Tibial nerve (tissue), 4 donors: ENCODE measurements around the gene CACNA1G.

Experiments
- CTCF ChIP-seq, 5 experiments: fragments of 200-600 bp in 3 of 5; fragments of 450-650 bp in 2 of 5; sonication (generic) in 3 of 5; IDR thresholded peaks; one replicate each; pipeline ENCODE4 v1.5.1; 2016 to 2019; ENCODE audit warnings: antibody characterized with exemption in 5 of 5, mild to moderate bottlenecking in 3 of 5, moderate library complexity in 2 of 5
- EP300 ChIP-seq, 2 donors: sonication (generic); formaldehyde crosslinking; IDR thresholded peaks; one replicate each; pipeline ENCODE4 v1.6.1; 2017; ENCODE audit warnings: antibody characterized with exemption in 2 of 2, mild to moderate bottlenecking in 1 of 2
- POLR2A ChIP-seq, 2 donors: fragments of 450-650 bp; IDR thresholded peaks; one replicate each; pipeline ENCODE4 v1.6.1; 2017; ENCODE audit warnings: antibody characterized with exemption in 2 of 2, mild to moderate bottlenecking in 2 of 2, moderate library complexity in 2 of 2

DNA sequence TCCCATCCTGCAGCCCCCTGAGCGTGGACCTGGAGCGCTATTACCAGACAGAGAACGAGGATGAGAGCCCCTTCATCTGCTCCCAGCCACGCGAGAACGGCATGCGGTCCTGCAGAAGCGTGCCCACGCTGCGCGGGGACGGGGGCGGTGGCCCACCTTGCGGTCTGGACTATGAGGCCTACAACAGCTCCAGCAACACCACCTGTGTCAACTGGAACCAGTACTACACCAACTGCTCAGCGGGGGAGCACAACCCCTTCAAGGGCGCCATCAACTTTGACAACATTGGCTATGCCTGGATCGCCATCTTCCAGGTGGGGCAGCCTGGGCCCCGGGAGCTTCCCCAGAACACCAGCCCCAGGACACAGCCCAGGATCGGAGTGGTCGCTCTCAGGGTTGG lies 12.0 kb downstream of the CACNA1G start:
- TF ChIP-seq CTCF (IDR thresholded peaks at IDR 0.05) = no peak
- TF ChIP-seq POLR2A (IDR thresholded peaks at IDR 0.05) = no peak
- TF ChIP-seq EP300 (IDR thresholded peaks at IDR 0.05) = no peak
